GM23338 (cell line): ENCODE results near the gene RNF168.
"Not testable (repeated sequence)": the region's sequence is repeated elsewhere in the genome, so short reads cannot be mapped to it uniquely, and the experiment has no call there.

Source experiments
- EZH2 ChIP-seq: fragments of 200-600 bp; sonication (generic); IDR thresholded peaks from one replicate; pipeline ENCODE4 v1.8.0; 2017; ENCODE audit warnings: antibody characterized with exemption, mild to moderate bottlenecking, low read depth; ENCODE audit not compliant: unreplicated experiment
- POLR2AphosphoS5 ChIP-seq: IDR thresholded peaks from 2 replicates; pipeline ENCODE4 v1.6.1; 2016; ENCODE audit warnings: antibody characterized with exemption, low read depth
- TF ChIP-seq, protein P1 (sequence below), 2 experiments: fragments of 200-600 bp in 1 of 2; sonication (generic) in 1 of 2; conservative IDR thresholded peaks; 2 replicates each; pipeline versions ENCODE4 v1.5.1 to v1.6.1; 2016 to 2017; ENCODE audit warnings: antibody characterized with exemption in 2 of 2, low read depth in 2 of 2, mild to moderate bottlenecking in 2 of 2, moderate library complexity in 1 of 2

DNA sequence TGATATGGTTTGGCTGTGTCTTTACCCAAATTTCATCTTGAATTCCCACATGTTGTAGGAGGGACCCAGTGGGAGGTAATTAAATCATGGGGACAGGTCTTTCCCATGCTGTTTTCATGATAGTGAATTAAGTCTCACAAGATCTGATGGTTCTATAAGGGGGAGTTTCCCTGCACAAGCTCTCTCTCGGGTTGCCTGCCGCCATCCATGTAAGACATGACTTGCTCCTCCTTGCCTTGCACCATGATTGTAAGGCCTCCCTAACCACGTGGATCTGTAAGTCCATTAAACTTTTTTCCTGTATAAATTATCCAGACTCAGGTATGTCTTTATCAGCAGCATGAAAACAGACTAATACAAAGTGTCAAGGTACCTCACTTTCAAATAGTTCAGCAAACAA lies 46.6 kb upstream of the RNF168 start:
- TF ChIP-seq, protein P1, sequence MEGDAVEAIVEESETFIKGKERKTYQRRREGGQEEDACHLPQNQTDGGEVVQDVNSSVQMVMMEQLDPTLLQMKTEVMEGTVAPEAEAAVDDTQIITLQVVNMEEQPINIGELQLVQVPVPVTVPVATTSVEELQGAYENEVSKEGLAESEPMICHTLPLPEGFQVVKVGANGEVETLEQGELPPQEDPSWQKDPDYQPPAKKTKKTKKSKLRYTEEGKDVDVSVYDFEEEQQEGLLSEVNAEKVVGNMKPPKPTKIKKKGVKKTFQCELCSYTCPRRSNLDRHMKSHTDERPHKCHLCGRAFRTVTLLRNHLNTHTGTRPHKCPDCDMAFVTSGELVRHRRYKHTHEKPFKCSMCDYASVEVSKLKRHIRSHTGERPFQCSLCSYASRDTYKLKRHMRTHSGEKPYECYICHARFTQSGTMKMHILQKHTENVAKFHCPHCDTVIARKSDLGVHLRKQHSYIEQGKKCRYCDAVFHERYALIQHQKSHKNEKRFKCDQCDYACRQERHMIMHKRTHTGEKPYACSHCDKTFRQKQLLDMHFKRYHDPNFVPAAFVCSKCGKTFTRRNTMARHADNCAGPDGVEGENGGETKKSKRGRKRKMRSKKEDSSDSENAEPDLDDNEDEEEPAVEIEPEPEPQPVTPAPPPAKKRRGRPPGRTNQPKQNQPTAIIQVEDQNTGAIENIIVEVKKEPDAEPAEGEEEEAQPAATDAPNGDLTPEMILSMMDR (conservative IDR thresholded peaks at IDR 0.05; ENCODE audit: low read depth in 2 of 2), result not testable (repeated sequence)
- TF ChIP-seq EZH2, POLR2AphosphoS5: not testable (repeated sequence)
